Cardiac muscle cell (in vitro differentiated cells and primary cell): ENCODE measurements around the gene LTF. TPM values are rescaled to one million over a fixed set of nuclear protein-coding genes. Genes with fewer than 3 reads are reported as not detected.

Experiments used
- DNase-seq, 2 donors: peaks; one replicate each; pipeline versions ENCODE4 v3.0.0 to v3.0.0-alpha.2; 2010 to 2017; ENCODE audit warnings: low read depth in 1 of 2, low spot score in 1 of 2
- H3K27ac ChIP-seq: fragments of 200-600 bp; sonication (generic); 2 replicates; pipeline ENCODE4 v1.5.1; 2016
- H3K27me3 ChIP-seq: fragments of 200-600 bp; sonication (generic); 2 replicates; pipeline ENCODE4 v1.6.0; 2016; ENCODE audit warnings: control low read depth
- H3K36me3 ChIP-seq: fragments of 200-600 bp; sonication (generic); 2 replicates; pipeline ENCODE4 v1.5.1; 2016; ENCODE audit warnings: control low read depth
- H3K4me1 ChIP-seq: fragments of 200-600 bp; sonication (generic); 2 replicates; pipeline ENCODE4 v1.8.1; 2017; ENCODE audit warnings: low read depth, mild to moderate bottlenecking, mixed run types
- H3K4me3 ChIP-seq: fragments of 200-600 bp; sonication (generic); 2 replicates; pipeline ENCODE4 v1.5.1; 2016; ENCODE audit warnings: mild to moderate bottlenecking
- H3K9me3 ChIP-seq: fragments of 200-600 bp; sonication (generic); 2 replicates; pipeline ENCODE4 v1.5.1; 2017; ENCODE audit warnings: low read depth, mild to moderate bottlenecking, control low read depth
- CTCF ChIP-seq: IDR thresholded peaks from 2 replicates; pipeline ENCODE4 v1.5.1; 2012; ENCODE audit warnings: low read depth, mild to moderate bottlenecking, low read length
- polyA plus RNA-seq: library from polyadenylated mRNA; unstranded; fragments of >200 nt; fragmentation: Nextera tagmentation; extraction: Ambion mirVana; gene quantifications from 2 replicates; pipeline ENCODE4 v1.2.1, GENCODE V29; 2016
- total RNA-seq: library from RNA; depleted of rRNA; stranded (reverse); fragments of >200 nt; gene quantifications from 2 replicates; pipeline ENCODE4 v1.2.3, GENCODE V29; 2016

LTF gene
- total and polyA plus RNA-seq, 2 experiments from 2014 or later: not detected

DNA sequence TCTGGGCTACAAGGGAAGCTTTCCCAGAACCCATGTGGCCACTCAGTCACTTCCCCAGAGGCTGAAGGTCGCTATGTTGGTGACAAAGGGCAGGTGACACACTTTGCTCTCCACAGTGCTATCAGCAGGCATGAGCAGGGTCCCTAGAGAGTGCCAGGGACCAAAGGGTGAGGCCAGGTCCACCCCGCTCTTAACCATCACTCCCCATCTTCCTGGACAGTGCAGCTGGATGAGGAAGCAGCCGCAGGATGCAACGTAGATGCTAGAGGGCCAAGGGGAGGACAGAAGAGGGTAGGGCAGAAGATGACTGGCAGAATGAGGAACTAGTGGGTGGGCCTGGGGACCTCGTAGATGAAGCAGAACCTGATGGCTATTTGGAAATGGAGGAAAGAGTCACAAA, 13.6 kb upstream of the LTF start:
- TF ChIP-seq CTCF: no peak

DNA sequence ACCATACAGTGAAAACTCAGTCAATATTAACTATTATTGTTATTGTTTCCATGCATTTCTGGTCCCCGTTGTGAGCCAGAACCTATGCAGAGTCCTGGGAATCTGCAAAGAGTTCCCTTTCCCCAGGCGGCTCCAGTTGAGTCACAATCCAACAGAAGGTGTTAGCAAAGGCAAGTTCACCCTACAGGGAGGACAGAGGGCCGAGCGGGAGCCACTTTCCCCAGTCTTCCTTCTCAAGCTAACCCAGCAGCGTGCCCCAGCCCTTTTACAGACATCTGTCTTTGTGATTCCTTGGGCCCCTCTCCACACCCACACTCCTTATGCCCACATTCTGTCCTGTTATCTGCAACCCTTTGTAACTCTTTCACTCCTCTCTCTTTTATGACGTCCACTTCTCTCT, 13.1 kb upstream of the LTF start:
- Histone ChIP-seq H3K9me3 (no peaks in the 10 kb centered on the region), H3K36me3 (no peaks in the 10 kb centered on the region), H3K27me3 (no peaks in the 10 kb centered on the region), H3K27ac (no peak overlapping the region), H3K4me3 (no peak overlapping the region), H3K4me1 (no peaks in the 10 kb centered on the region)
- DNase-seq: no peak
- TF ChIP-seq CTCF: no peak

More for the DNA sequence above, 13.6 kb upstream of the LTF start:
- H3K4me1 ChIP-seq: no peaks in the 10 kb centered on the region
- DNase-seq: no peak
- H3K4me3 ChIP-seq: no peak overlapping the region
- no peaks in the 10 kb centered on the region for H3K9me3 ChIP-seq
- no peaks in the 10 kb centered on the region for H3K27me3 ChIP-seq
- H3K36me3 ChIP-seq: no peaks in the 10 kb centered on the region
- no peak overlapping the region for H3K27ac ChIP-seq

GRCh38 chr3:46477145-46477544, 12.4 kb upstream of the LTF start:
- H3K36me3 ChIP-seq: no peaks in the 10 kb centered on the region
- DNase-seq: no peak

GRCh38 chr3:46472736-46473135, 8.0 kb upstream of the LTF start:
- Histone ChIP-seq H3K27me3 (no peaks in the 10 kb centered on the region), H3K9me3 (no peaks in the 10 kb centered on the region), H3K27ac (no peak overlapping the region), H3K4me3 (no peak overlapping the region), H3K36me3 (no peaks in the 10 kb centered on the region), H3K4me1 (no peaks in the 10 kb centered on the region)
- no peak for DNase-seq
- no peak for TF ChIP-seq CTCF

More at GRCh38 chr3:46477145-46477544, 12.4 kb upstream of the LTF start:
- H3K27me3 ChIP-seq: no peaks in the 10 kb centered on the region
- no peak for TF ChIP-seq CTCF
- H3K4me1 ChIP-seq: no peaks in the 10 kb centered on the region
- no peaks in the 10 kb centered on the region for H3K9me3 ChIP-seq
- no peak overlapping the region for H3K27ac ChIP-seq
- no peak overlapping the region for H3K4me3 ChIP-seq

DNA sequence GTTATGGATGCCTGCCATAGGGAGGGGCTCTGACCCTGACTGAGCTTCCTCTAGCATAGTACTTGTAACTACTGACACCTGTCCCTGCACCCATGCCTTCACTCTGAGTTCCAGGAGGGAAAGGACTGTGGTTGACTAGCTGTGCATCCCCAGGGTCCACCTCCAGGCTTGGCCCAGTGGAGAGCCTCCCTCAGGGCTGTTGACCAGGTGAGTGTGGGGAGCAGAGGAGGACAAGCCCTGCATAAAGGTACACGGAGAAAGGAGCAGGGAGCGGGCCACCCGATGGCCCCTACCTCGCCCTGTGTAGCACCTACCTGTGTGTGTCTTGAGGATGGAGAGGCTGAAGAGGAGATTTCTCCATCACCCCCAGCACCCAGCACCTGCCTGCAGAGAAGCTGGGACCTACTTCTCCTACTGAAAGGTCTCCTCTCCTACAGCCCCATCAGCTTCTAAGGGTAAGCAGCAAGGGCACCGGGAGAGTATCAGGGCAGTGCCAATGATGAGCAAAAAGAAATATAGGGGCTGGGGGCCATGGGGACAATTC, 6.7 kb upstream of the LTF start:
- H3K4me1 ChIP-seq: no peaks in the 10 kb centered on the region
- TF ChIP-seq CTCF: no peak
- no peak overlapping the region for H3K27ac ChIP-seq
- no peak overlapping the region for H3K4me3 ChIP-seq
- H3K27me3 ChIP-seq: peaks cover 6% of the 10 kb centered on the region
- H3K9me3 ChIP-seq: no peaks in the 10 kb centered on the region
- DNase-seq: no peak
- no peaks in the 10 kb centered on the region for H3K36me3 ChIP-seq

DNA sequence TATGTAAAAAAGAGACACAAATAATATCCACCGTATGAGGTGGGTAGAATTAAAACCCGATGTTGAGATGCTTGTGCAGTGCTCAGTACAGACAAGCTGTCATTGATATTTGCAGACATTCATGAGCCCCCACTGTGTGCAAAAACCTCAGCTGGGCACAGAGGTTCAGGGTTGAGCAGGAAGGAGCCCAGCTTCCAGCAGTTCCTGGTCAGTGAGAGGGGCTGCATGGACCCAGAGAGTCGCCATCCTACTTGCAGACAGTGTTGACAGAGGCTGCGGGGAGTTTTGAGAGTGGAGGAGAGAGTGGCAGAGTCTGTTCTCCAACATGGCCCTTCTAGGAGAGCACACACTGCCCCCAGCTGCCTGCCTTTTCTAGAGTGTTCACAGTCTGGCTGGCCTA, 6.1 kb upstream of the LTF start:
- Histone ChIP-seq H3K9me3 (no peaks in the 10 kb centered on the region), H3K27ac (no peak overlapping the region), H3K4me1 (no peaks in the 10 kb centered on the region), H3K27me3 (peaks cover 11% of the 10 kb centered on the region), H3K4me3 (no peak overlapping the region), H3K36me3 (no peaks in the 10 kb centered on the region)
- TF ChIP-seq CTCF: no peak
- no peak for DNase-seq
